ENCODE measurements around the gene PRPF4.
A peak's percentile ranks its signal among the peaks of the same experiment; 100 is the strongest.

The PRPF4 gene

GRCh38 chr9:113266174-113266573, 9.3 kb upstream of the PRPF4 start:
- DNase-seq (ENCODE audit: low read depth), result peak; percentile 12
- TF ChIP-seq CTCF (conservative IDR thresholded peaks at IDR 0.05; ENCODE audit: control insufficient read depth, insufficient read depth, low read depth, low read length), result no peak
- H3K4me3 ChIP-seq (ENCODE audit: control insufficient read depth, low read depth, low read length), result no peak overlapping the region

- TF ChIP-seq CTCF (conservative IDR thresholded peaks at IDR 0.05; ENCODE audit: control insufficient read depth, insufficient read depth, low read depth, low read length), result no peak
- no peak overlapping the region for H3K4me3 ChIP-seq (ENCODE audit: control insufficient read depth, low read depth, low read length)
- DNase-seq (ENCODE audit: low read depth), result no peak
These were observed 7.4 kb upstream of the PRPF4 start for GRCh38 chr9:113267911-113268566.

GRCh38 chr9:113269355-113269754, 6.1 kb upstream of the PRPF4 start:
- no peak for TF ChIP-seq CTCF (conservative IDR thresholded peaks at IDR 0.05; ENCODE audit: control insufficient read depth, insufficient read depth, low read depth, low read length)
- no peak for DNase-seq (ENCODE audit: low read depth)

GRCh38 chr9:113269871-113270270, 5.6 kb upstream of the PRPF4 start:
- H3K4me3 ChIP-seq (ENCODE audit: control insufficient read depth, low read depth, low read length), result no peak overlapping the region
- no peak for DNase-seq (ENCODE audit: low read depth)
- no peak for TF ChIP-seq CTCF (conservative IDR thresholded peaks at IDR 0.05; ENCODE audit: control insufficient read depth, insufficient read depth, low read depth, low read length)

More at GRCh38 chr9:113269355-113269754, 6.1 kb upstream of the PRPF4 start:
- no peak overlapping the region for H3K4me3 ChIP-seq (ENCODE audit: control insufficient read depth, low read depth, low read length)

- DNase-seq (ENCODE audit: low read depth), result peak; percentile 73
- TF ChIP-seq CTCF (conservative IDR thresholded peaks at IDR 0.05; ENCODE audit: control insufficient read depth, insufficient read depth, low read depth, low read length), result peak; percentile 66
- H3K4me3 ChIP-seq (ENCODE audit: control insufficient read depth, low read depth, low read length), result peak overlapping the region; percentile 98
These were observed 843 bp upstream of the PRPF4 start for GRCh38 chr9:113274474-113275156.

GRCh38 chr9:113278840-113279239, 3.4 kb downstream of the PRPF4 start:
- TF ChIP-seq CTCF (conservative IDR thresholded peaks at IDR 0.05; ENCODE audit: control insufficient read depth, insufficient read depth, low read depth, low read length), result no peak
- no peak overlapping the region for H3K4me3 ChIP-seq (ENCODE audit: control insufficient read depth, low read depth, low read length)
- no peak for DNase-seq (ENCODE audit: low read depth)
